Erythroblast (primary cell): ENCODE data around the gene CTNNA3.

ENCODE experiments used
- GATA1 ChIP-seq: IDR thresholded peaks from 2 replicates; pipeline ENCODE4 v1.6.1; 2011; ENCODE audit warnings: low read depth, mild to moderate bottlenecking, control low read depth, low read length, moderate library complexity
- POLR2A ChIP-seq: IDR thresholded peaks from 2 replicates; pipeline ENCODE4 v1.6.1; 2011; ENCODE audit warnings: mild to moderate bottlenecking, low read length

DNA sequence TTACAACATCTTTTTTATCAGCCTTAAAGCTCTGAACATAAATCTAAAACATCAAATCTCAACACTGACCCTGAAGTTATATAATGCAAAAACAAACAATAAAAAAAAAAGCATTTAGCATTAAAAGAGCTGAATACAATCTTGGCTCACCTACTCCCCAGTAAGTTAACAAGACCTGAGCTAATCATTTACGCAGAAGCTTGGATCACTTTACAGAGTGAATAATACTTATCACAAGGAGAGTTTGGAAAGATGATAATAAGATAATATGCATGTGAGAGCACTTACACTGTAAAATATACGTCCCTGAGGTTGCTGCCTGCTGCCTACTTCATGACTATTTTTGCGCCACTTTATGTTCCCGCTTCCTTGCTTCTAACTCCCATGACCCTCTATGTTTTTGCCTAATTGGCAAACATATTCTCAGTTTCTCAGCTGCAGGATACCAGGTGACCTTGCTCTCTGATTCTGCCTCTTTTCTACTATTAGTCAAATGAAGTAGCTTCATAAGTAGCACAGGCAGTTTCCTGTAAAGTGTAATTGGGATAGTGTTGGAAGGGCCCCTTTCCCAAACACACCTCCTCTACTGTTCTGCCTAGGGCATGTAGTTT lies 436.6 kb downstream of the CTNNA3 start:
- no peak for TF ChIP-seq GATA1
- no peak for TF ChIP-seq POLR2A
